Measurements from ENCODE around the gene MAP3K7. TPM values are rescaled to one million over a fixed set of nuclear protein-coding genes. Genes with fewer than 3 reads are reported as not detected.

Gene MAP3K7
- total RNA-seq, 1 donor from 2014 or later, result 22.6 TPM

GRCh38 chr6:90465686-90466085 is 121.2 kb downstream of the MAP3K7 start:
- no peak overlapping the region for H3K4me3 ChIP-seq (ENCODE audit: low read depth, low read length)
- DNase-seq (ENCODE audit: low read depth), result no peak
- TF ChIP-seq, protein P1, sequence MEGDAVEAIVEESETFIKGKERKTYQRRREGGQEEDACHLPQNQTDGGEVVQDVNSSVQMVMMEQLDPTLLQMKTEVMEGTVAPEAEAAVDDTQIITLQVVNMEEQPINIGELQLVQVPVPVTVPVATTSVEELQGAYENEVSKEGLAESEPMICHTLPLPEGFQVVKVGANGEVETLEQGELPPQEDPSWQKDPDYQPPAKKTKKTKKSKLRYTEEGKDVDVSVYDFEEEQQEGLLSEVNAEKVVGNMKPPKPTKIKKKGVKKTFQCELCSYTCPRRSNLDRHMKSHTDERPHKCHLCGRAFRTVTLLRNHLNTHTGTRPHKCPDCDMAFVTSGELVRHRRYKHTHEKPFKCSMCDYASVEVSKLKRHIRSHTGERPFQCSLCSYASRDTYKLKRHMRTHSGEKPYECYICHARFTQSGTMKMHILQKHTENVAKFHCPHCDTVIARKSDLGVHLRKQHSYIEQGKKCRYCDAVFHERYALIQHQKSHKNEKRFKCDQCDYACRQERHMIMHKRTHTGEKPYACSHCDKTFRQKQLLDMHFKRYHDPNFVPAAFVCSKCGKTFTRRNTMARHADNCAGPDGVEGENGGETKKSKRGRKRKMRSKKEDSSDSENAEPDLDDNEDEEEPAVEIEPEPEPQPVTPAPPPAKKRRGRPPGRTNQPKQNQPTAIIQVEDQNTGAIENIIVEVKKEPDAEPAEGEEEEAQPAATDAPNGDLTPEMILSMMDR (IDR thresholded peaks at IDR 0.05; ENCODE audit: insufficient read depth, low read length, poor library complexity, severe bottlenecking), result no peak
- H3K36me3 ChIP-seq (ENCODE audit: control insufficient read depth, insufficient read depth, low read length), result no peaks in the 10 kb centered on the region
- H3K27me3 ChIP-seq (ENCODE audit: control insufficient read depth, insufficient read depth, low read length), result no peaks in the 10 kb centered on the region

GRCh38 chr6:90464507-90464906 is 122.4 kb downstream of the MAP3K7 start:
- H3K36me3 ChIP-seq (ENCODE audit: control insufficient read depth, insufficient read depth, low read length), result no peaks in the 10 kb centered on the region
- no peak for DNase-seq (ENCODE audit: low read depth)
- no peaks in the 10 kb centered on the region for H3K27me3 ChIP-seq (ENCODE audit: control insufficient read depth, insufficient read depth, low read length)
- H3K4me3 ChIP-seq (ENCODE audit: low read depth, low read length), result no peak overlapping the region
- TF ChIP-seq, protein P1 (IDR thresholded peaks at IDR 0.05; ENCODE audit: insufficient read depth, low read length, poor library complexity, severe bottlenecking), result no peak

DNA sequence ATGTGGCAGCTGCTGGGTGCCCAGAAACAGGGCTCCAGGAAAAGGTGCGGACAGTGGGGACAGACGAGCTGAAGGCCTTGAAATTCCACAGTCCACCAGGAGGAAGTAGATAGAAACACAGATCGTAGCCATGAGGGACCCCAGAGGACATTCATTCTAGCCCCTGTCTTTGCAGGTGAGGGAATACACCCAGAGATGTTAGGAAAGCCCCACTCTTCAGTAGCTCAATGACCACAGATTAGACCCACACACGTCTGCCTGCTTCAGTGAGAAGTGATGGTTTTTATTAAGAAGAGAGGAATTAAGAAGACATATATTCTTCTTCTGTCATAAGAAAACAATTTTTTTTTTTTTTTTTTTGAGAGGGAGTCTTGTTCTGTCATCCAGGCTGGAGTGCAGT is 123.0 kb downstream of the MAP3K7 start:
- no peak overlapping the region for H3K4me3 ChIP-seq (ENCODE audit: low read depth, low read length)
- TF ChIP-seq, protein P1 (IDR thresholded peaks at IDR 0.05; ENCODE audit: insufficient read depth, low read length, poor library complexity, severe bottlenecking), result no peak
- no peaks in the 10 kb centered on the region for H3K36me3 ChIP-seq (ENCODE audit: control insufficient read depth, insufficient read depth, low read length)
- no peak for DNase-seq (ENCODE audit: low read depth)
- no peaks in the 10 kb centered on the region for H3K27me3 ChIP-seq (ENCODE audit: control insufficient read depth, insufficient read depth, low read length)
